HG03460 (cell line): ENCODE data around the gene ARAP1.

Source experiments
- ATAC-seq: cut with Tn5 transposase; IDR thresholded peaks from one replicate; pipeline ENCODE4 v1.9.1; 2021; ENCODE audit not compliant: unreplicated experiment

ARAP1 gene

GRCh38 chr11:72685560-72686480 lies 66.4 kb downstream of the ARAP1 start:
- no peak for ATAC-seq

GRCh38 chr11:72684236-72684912 lies 67.8 kb downstream of the ARAP1 start:
- ATAC-seq, result peak; percentile 58

- ATAC-seq, result no peak
Measured at GRCh38 chr11:72683782-72684200, 68.4 kb downstream of the ARAP1 start.

- ATAC-seq, result no peak
Measured at GRCh38 chr11:72682858-72683243, 69.4 kb downstream of the ARAP1 start.

- ATAC-seq, result no peak
Measured at GRCh38 chr11:72682238-72682857, 69.9 kb downstream of the ARAP1 start.

GRCh38 chr11:72681226-72682153 lies 70.7 kb downstream of the ARAP1 start:
- ATAC-seq, result no peak

- ATAC-seq, result no peak
Measured at GRCh38 chr11:72680624-72681158, 71.5 kb downstream of the ARAP1 start.

GRCh38 chr11:72679869-72680268 lies 72.3 kb downstream of the ARAP1 start:
- no peak for ATAC-seq

- ATAC-seq, result no peak
Measured at GRCh38 chr11:72678524-72678923, 73.7 kb downstream of the ARAP1 start.

- no peak for ATAC-seq
Measured at GRCh38 chr11:72676861-72677341, 75.3 kb downstream of the ARAP1 start.

GRCh38 chr11:72675221-72675620 lies 77.0 kb downstream of the ARAP1 start:
- no peak for ATAC-seq

- no peak for ATAC-seq
Measured at GRCh38 chr11:72673943-72674828, 78.0 kb downstream of the ARAP1 start, which contains the start of gene PDE2A. Gene PDE2A, minus strand, starts transcription at chr11:72674422. Its CDS starts 215 bp downstream, at chr11:72674207.

GRCh38 chr11:72673284-72673942 lies 78.8 kb downstream of the ARAP1 start:
- no peak for ATAC-seq

GRCh38 chr11:72672597-72673238 lies 79.5 kb downstream of the ARAP1 start:
- no peak for ATAC-seq

- ATAC-seq, result no peak
Measured at GRCh38 chr11:72671152-72672099, 80.8 kb downstream of the ARAP1 start.

GRCh38 chr11:72670041-72670440 lies 82.2 kb downstream of the ARAP1 start:
- ATAC-seq, result no peak

GRCh38 chr11:72669527-72669926 lies 82.7 kb downstream of the ARAP1 start:
- ATAC-seq, result no peak
